ENCODE data around the gene SESTD1. TPM values are rescaled to one million over a fixed set of nuclear protein-coding genes. Genes with fewer than 3 reads are reported as not detected.
"Not testable (repeated sequence)": the region's sequence is repeated elsewhere in the genome, so short reads cannot be mapped to it uniquely, and the experiment has no call there.

The SESTD1 gene
- total RNA-seq, 1 experiment from 2014 or later: 8.6 TPM

- in situ Hi-C loops (cut with HindIII; ENCODE audit: low pct_unique_long_range_greater_than_20kb, low sequenced_read_pairs): no loop called here
- DNase-seq (ENCODE audit: low read depth): no peak
Observed at GRCh38 chr2:179243046-179243445, 21.6 kb downstream of the SESTD1 start.

GRCh38 chr2:179240481-179241451 is 23.9 kb downstream of the SESTD1 start:
- no peak for DNase-seq (ENCODE audit: low read depth)
- in situ Hi-C loops (cut with HindIII; ENCODE audit: low pct_unique_long_range_greater_than_20kb, low sequenced_read_pairs): no loop called here

- DNase-seq (ENCODE audit: low read depth): no peak
- in situ Hi-C loops (cut with HindIII; ENCODE audit: low pct_unique_long_range_greater_than_20kb, low sequenced_read_pairs): no loop called here
Observed at GRCh38 chr2:179239838-179240237, 24.8 kb downstream of the SESTD1 start.

GRCh38 chr2:179239195-179239594 is 25.4 kb downstream of the SESTD1 start:
- in situ Hi-C loops (cut with HindIII; ENCODE audit: low pct_unique_long_range_greater_than_20kb, low sequenced_read_pairs): no loop called here
- peak; percentile 51 for DNase-seq (ENCODE audit: low read depth)

GRCh38 chr2:179238027-179238426 is 26.6 kb downstream of the SESTD1 start:
- DNase-seq (ENCODE audit: low read depth): no peak
- in situ Hi-C loops (cut with HindIII; ENCODE audit: low pct_unique_long_range_greater_than_20kb, low sequenced_read_pairs): no loop called here

- DNase-seq (ENCODE audit: low read depth): no peak
- in situ Hi-C loops (cut with HindIII; ENCODE audit: low pct_unique_long_range_greater_than_20kb, low sequenced_read_pairs): no loop called here
Observed at GRCh38 chr2:179237209-179237946, 27.3 kb downstream of the SESTD1 start.

- in situ Hi-C loops (cut with HindIII; ENCODE audit: low pct_unique_long_range_greater_than_20kb, low sequenced_read_pairs): no loop called here
- peak; percentile 77 for DNase-seq (ENCODE audit: low read depth)
Observed at GRCh38 chr2:179235463-179236108, 29.0 kb downstream of the SESTD1 start.

GRCh38 chr2:179234658-179235240 is 29.9 kb downstream of the SESTD1 start:
- in situ Hi-C loops (cut with HindIII; ENCODE audit: low pct_unique_long_range_greater_than_20kb, low sequenced_read_pairs): no loop called here
- no peak for DNase-seq (ENCODE audit: low read depth)

GRCh38 chr2:179233626-179234430 is 30.8 kb downstream of the SESTD1 start:
- in situ Hi-C loops (cut with HindIII; ENCODE audit: low pct_unique_long_range_greater_than_20kb, low sequenced_read_pairs): no loop called here

GRCh38 chr2:179233083-179233490 is 31.5 kb downstream of the SESTD1 start:
- in situ Hi-C loops (cut with HindIII; ENCODE audit: low pct_unique_long_range_greater_than_20kb, low sequenced_read_pairs): no loop called here
- DNase-seq (ENCODE audit: low read depth): no peak

More at GRCh38 chr2:179233626-179234430, 30.8 kb downstream of the SESTD1 start:
- no peak for DNase-seq (ENCODE audit: low read depth)

GRCh38 chr2:179226961-179227259 is 37.7 kb downstream of the SESTD1 start:
- in situ Hi-C loops (cut with HindIII; ENCODE audit: low pct_unique_long_range_greater_than_20kb, low sequenced_read_pairs): no loop called here
- no peak for DNase-seq (ENCODE audit: low read depth)

GRCh38 chr2:179226203-179226960 is 38.2 kb downstream of the SESTD1 start:
- in situ Hi-C loops (cut with HindIII; ENCODE audit: low pct_unique_long_range_greater_than_20kb, low sequenced_read_pairs): no loop called here
- no peak for DNase-seq (ENCODE audit: low read depth)

- in situ Hi-C loops (cut with HindIII; ENCODE audit: low pct_unique_long_range_greater_than_20kb, low sequenced_read_pairs): no loop called here
- no peak for DNase-seq (ENCODE audit: low read depth)
Observed at GRCh38 chr2:179224361-179224760, 40.3 kb downstream of the SESTD1 start.

- DNase-seq (ENCODE audit: low read depth): no peak
- in situ Hi-C loops (cut with HindIII; ENCODE audit: low pct_unique_long_range_greater_than_20kb, low sequenced_read_pairs): no loop called here
Observed at GRCh38 chr2:179222076-179222475, 42.6 kb downstream of the SESTD1 start.

- in situ Hi-C loops (cut with HindIII; ENCODE audit: low pct_unique_long_range_greater_than_20kb, low sequenced_read_pairs): no loop called here
- DNase-seq (ENCODE audit: low read depth): peak; percentile 63
Observed at GRCh38 chr2:179218848-179219594, 45.6 kb downstream of the SESTD1 start.

- DNase-seq (ENCODE audit: low read depth); in situ Hi-C loops (cut with HindIII; ENCODE audit: low pct_unique_long_range_greater_than_20kb, low sequenced_read_pairs): not testable (repeated sequence)
Observed at GRCh38 chr2:179214671-179215070, 50.0 kb downstream of the SESTD1 start.

Measured in Caki2 (cell line).